ENCODE results near the gene DDX23. TPM values are rescaled to one million over a fixed set of nuclear protein-coding genes. Genes with fewer than 3 reads are reported as not detected.

Gene DDX23
- total and polyA plus RNA-seq, 2 of the 4 experiments (the other 2 are of a cell fraction), result 61.8 to 81.9 TPM

DNA sequence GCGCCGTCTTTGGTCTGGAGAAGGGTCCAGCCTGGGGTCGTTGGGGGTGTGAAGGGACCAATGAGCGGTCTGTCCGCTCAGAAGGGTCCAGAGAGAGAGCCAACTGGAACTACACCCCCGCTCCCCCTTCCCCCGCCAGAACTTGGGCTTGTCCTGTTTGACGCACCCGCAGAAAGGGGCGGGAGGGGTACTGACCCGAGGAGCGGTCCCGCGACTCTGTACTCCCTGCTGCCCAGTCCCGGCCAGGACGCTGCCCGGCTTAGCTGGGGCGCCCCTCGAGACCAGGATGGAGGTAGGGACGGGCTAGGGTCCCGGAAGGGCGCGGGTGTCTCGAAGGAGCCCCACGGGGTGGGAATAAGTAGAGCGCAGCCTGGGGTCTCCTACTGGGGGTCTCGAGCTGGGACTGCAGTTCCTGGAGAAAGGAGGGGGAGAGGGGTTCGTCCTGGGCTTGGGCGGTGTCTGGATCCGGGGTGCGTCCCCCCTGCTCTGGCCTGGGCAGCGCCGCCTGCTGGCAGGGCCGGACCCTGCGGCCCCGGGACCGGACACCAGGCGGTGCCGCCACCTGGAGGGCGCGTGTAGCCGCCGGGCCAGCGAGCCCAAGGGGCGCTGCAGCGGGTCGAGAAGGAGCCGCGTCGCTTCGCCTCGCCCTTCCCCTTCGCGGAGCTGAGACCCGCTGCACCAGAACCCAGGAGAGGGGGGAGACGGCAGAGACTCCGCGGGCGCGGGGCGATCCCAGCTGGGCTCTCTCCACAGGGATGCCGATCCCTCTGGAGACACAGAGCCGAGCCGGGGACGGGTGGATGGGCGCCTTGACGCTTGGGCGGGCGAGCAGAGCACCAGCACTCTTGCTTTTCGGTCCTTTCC lies 37.5 kb downstream of the DDX23 start:
- ATAC-seq (ENCODE audit: low read depth), result peak; percentile 52
- Histone ChIP-seq H4K5ac (ENCODE audit: low read depth, low read length) (peak overlapping the region; percentile 75), H2BK5ac (ENCODE audit: low read depth, low read length, poor library complexity, severe bottlenecking) (peak overlapping the region; percentile 95), H3K18ac (ENCODE audit: low read depth, low read length) (peak overlapping the region; percentile 70), H3K27ac (ENCODE audit: insufficient read depth, low read length) (peak overlapping the region; percentile 97), H4K8ac (ENCODE audit: low read depth in 2 of 2, low read length in 2 of 2) (peak overlapping the region; percentile 73 to 98), H2AK5ac (ENCODE audit: low read depth, low read length) (peak overlapping the region; percentile 99), H2BK20ac (ENCODE audit: low read depth, low read length) (peak overlapping the region; percentile 55; the same call in 1 of the 2 replicates), H3K4ac (ENCODE audit: low read depth, low read length) (peak overlapping the region; percentile 94), H3K9me1 (ENCODE audit: insufficient read depth, low read length) (peaks cover 41% of the 10 kb centered on the region), H3K79me1 (ENCODE audit: low read depth in 1 of 2, low read length in 2 of 2) (peaks cover 36 to 81% of the 10 kb centered on the region in 2 experiments), H3K9ac (ENCODE audit: low read depth, low read length) (peak overlapping the region; percentile 93), H3K14ac (replicated peaks; ENCODE audit: low read depth, low read length) (peak overlapping the region; percentile 95), H3K23ac (ENCODE audit: low read depth, low read length) (peak overlapping the region; percentile 86), H3K27me3 (ENCODE audit: control insufficient read depth, insufficient read depth, low read length) (no peaks in the 10 kb centered on the region), H3K4me3 (ENCODE audit: insufficient read depth, low read depth, low read length) (peak overlapping the region; percentile 55), H4K20me1 (ENCODE audit: insufficient read depth, low read length) (0 out of 2 replicates have a peak, but pooled peaks cover 4% of the 10 kb centered on the region), H3K9me3 (ENCODE audit: control insufficient read depth, insufficient read depth, low read length) (no peaks in the 10 kb centered on the region), H3K36me3 (ENCODE audit: control insufficient read depth, insufficient read depth, low read length) (no peaks in the 10 kb centered on the region), H2BK15ac (ENCODE audit: low read depth, low read length) (peak overlapping the region; percentile 80; the same call in 2 of the 3 replicates), H2BK120ac (ENCODE audit: low read depth, low read length) (peak overlapping the region; percentile 79), H3K56ac (ENCODE audit: extremely low read depth, insufficient read depth, low read length) (peak overlapping the region; percentile 95), H4K91ac (ENCODE audit: insufficient read depth, low read depth, low read length) (peak overlapping the region; percentile 95), H3K4me2 (ENCODE audit: low read depth, low read length) (peak overlapping the region; percentile 91), H3K4me1 (ENCODE audit: control insufficient read depth, insufficient read depth, low read length) (peaks cover 39% of the 10 kb centered on the region), H2AFZ (replicated peaks; ENCODE audit: low read length, poor library complexity) (peak overlapping the region; percentile 96), H2AK9ac (replicated peaks; ENCODE audit: low read depth, low read length, poor library complexity) (peak overlapping the region; percentile 94)
- WGBS, 2 experiments (ENCODE audit: extremely low coverage in 2 of 2, insufficient read length in 1 of 2), result 0% methylated on average over 20 of the region's 70 CpGs; no CpG with 5 or more reads in 1 of the 2 experiments
- POLR2A ChIA-PET (ENCODE audit: unreplicated experiment), result no interaction called here
- TF ChIP-seq RAD21 (IDR thresholded peaks at IDR 0.05; ENCODE audit: low read length) (peak; percentile 64), SMC3 (IDR thresholded peaks at IDR 0.05; ENCODE audit: low read depth, low read length) (peak; percentile 76), MAZ (IDR thresholded peaks at IDR 0.05; ENCODE audit: borderline replicate concordance, low read depth, low read length) (peak; percentile 89), MXI1 (IDR thresholded peaks at IDR 0.05; ENCODE audit: borderline replicate concordance, low read depth, low read length) (peak; percentile 91), CHD1 (IDR thresholded peaks at IDR 0.05; ENCODE audit: low read depth, low read length) (no peak), POLR2A (IDR thresholded peaks at IDR 0.05; ENCODE audit: low read depth, low read length) (0 out of 2 replicates have a peak, but pooled peaks have one; percentile 22), BHLHE40 (IDR thresholded peaks at IDR 0.05; ENCODE audit: low read depth, low read length) (0 out of 2 replicates have a peak, but pooled peaks have one; percentile 26), RCOR1 (IDR thresholded peaks at IDR 0.05; ENCODE audit: insufficient replicate concordance, low read length) (no peak)
- TF ChIP-seq, protein P1, sequence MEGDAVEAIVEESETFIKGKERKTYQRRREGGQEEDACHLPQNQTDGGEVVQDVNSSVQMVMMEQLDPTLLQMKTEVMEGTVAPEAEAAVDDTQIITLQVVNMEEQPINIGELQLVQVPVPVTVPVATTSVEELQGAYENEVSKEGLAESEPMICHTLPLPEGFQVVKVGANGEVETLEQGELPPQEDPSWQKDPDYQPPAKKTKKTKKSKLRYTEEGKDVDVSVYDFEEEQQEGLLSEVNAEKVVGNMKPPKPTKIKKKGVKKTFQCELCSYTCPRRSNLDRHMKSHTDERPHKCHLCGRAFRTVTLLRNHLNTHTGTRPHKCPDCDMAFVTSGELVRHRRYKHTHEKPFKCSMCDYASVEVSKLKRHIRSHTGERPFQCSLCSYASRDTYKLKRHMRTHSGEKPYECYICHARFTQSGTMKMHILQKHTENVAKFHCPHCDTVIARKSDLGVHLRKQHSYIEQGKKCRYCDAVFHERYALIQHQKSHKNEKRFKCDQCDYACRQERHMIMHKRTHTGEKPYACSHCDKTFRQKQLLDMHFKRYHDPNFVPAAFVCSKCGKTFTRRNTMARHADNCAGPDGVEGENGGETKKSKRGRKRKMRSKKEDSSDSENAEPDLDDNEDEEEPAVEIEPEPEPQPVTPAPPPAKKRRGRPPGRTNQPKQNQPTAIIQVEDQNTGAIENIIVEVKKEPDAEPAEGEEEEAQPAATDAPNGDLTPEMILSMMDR (conservative IDR thresholded peaks at IDR 0.05; ENCODE audit: low read depth, low read length), result peak; percentile 100
- intact Hi-C loops (cut with micrococcal nuclease), result loop anchor here (1.0 to 5.0 kb wide), 2 partner anchors 61 to 617 kb away; no protein-coding TSS in a partner anchor
- in situ Hi-C loops (cut with MboI; ENCODE audit: low sequenced_read_pairs), result no loop called here
- peak; percentile 75 for DNase-seq
- TSS peak; percentile 39 for BruUV-seq (replicated peaks)
- CTCF ChIA-PET, result interaction anchor here (0.5 to 3.1 kb wide), 10 partner anchors 12 to 72 kb away, joined by 3 to 11 read pairs (median 6); no protein-coding TSS in a partner anchor
- dilution Hi-C loops (cut with HindIII; ENCODE audit: low sequenced_read_pairs, unreplicated experiment), result no loop called here
